SK-N-SH (cell line): Measurements from ENCODE around the gene TPD52L2. TPM values are rescaled to one million over a fixed set of nuclear protein-coding genes. Genes with fewer than 3 reads are reported as not detected.
"Not testable (repeated sequence)": the region's sequence is repeated elsewhere in the genome, so short reads cannot be mapped to it uniquely, and the experiment has no call there.

Experiments
- CTCF ChIA-PET: fragments of 300-600, 350-600 bp; formaldehyde crosslinking; extraction: SDS; loops from one replicate; lab custom pipeline; 2021; lab: Yijun Ruan, JAX
- POLR2A ChIA-PET: fragments of 350-600 bp; sonication (Branson Sonifier 250); formaldehyde crosslinking; extraction: SDS; loops from one replicate; lab custom pipeline; 2020; ENCODE audit warnings: antibody characterized with exemption, inconsistent platforms; lab: Yijun Ruan, JAX
- DNase-seq: peaks from one replicate; pipeline ENCODE4 v3.0.0; 2012
- H2AFZ ChIP-seq: fragments of 200-600 bp; sonication (generic); 2 replicates; pipeline ENCODE4 v1.8.1; 2016; ENCODE audit warnings: antibody characterized with exemption, mild to moderate bottlenecking, low read depth
- H3F3A ChIP-seq: fragments of 200-600 bp; sonication (generic); replicated peaks from 2 replicates; pipeline ENCODE3; 2016; ENCODE audit warnings: antibody characterized with exemption, mild to moderate bottlenecking; ENCODE audit not compliant: insufficient read depth
- H3K27ac ChIP-seq, 2 experiments: fragments of 200-500 bp in 1 of 2; fragments of 200-600 bp in 1 of 2; sonication (Bioruptor generic) in 1 of 2; sonication (generic), shearing (Covaris generic) in 1 of 2; 2 replicates each; pipeline versions ENCODE4 v1.5.1 to v1.6.1; 2014 to 2016; ENCODE audit warnings: low read depth in 2 of 2, inconsistent platforms in 1 of 2, low read length in 1 of 2, mild to moderate bottlenecking in 1 of 2, mixed read lengths in 1 of 2
- H3K27me3 ChIP-seq: fragments of 200-600 bp; sonication (generic), shearing (Covaris generic); 2 replicates; pipeline ENCODE4 v1.6.1; 2016; ENCODE audit warnings: mixed run types; ENCODE audit not compliant: insufficient read depth
- H3K36me3 ChIP-seq, 2 experiments: fragments of 200-500 bp in 1 of 2; fragments of 200-600 bp in 1 of 2; sonication (Bioruptor generic) in 1 of 2; sonication (generic) in 1 of 2; replicated peaks in 1 of 2; 2 replicates each; pipeline versions ENCODE3 to v1.5.1; 2014 to 2016; ENCODE audit warnings: low read length in 1 of 2, mild to moderate bottlenecking in 1 of 2; ENCODE audit not compliant: insufficient read depth in 2 of 2, control insufficient read depth in 1 of 2
- H3K4me1 ChIP-seq, 2 experiments: fragments of 200-500 bp in 1 of 2; fragments of 200-600 bp in 1 of 2; sonication (Bioruptor generic) in 1 of 2; sonication (generic), shearing (Covaris generic) in 1 of 2; 2 replicates each; pipeline versions ENCODE4 v1.5.1 to v1.6.1; 2014 to 2016; ENCODE audit warnings: low read depth in 1 of 2, low read length in 1 of 2, mixed run types in 1 of 2; ENCODE audit not compliant: insufficient read depth in 2 of 2, control insufficient read depth in 1 of 2
- H3K4me2 ChIP-seq: fragments of 200-600 bp; sonication (generic), shearing (Covaris generic); 2 replicates; pipeline ENCODE4 v1.6.1; 2017; ENCODE audit warnings: mixed run types
- H3K4me3 ChIP-seq, 2 experiments: fragments of 200-500 bp in 1 of 2; fragments of 200-600 bp in 1 of 2; sonication (Bioruptor generic) in 1 of 2; sonication (generic), shearing (Covaris generic) in 1 of 2; 2 replicates each; pipeline versions ENCODE4 v1.5.1 to v1.8.1; 2014 to 2016; ENCODE audit warnings: low read depth in 2 of 2, inconsistent platforms in 1 of 2, low read length in 1 of 2, mild to moderate bottlenecking in 1 of 2, mixed read lengths in 1 of 2, moderate library complexity in 1 of 2
- H3K79me2 ChIP-seq: fragments of 200-600 bp; sonication (generic); 2 replicates; pipeline ENCODE4 v1.8.1; 2017; ENCODE audit warnings: mild to moderate bottlenecking; ENCODE audit not compliant: insufficient read depth
- H3K9ac ChIP-seq: fragments of 200-600 bp; sonication (generic); 2 replicates; pipeline ENCODE4 v1.6.1; 2017; ENCODE audit warnings: mixed run types
- H3K9me2 ChIP-seq: fragments of 200-600 bp; sonication (generic); 2 replicates; pipeline ENCODE4 v1.6.1; 2017; ENCODE audit warnings: mixed run types
- H3K9me3 ChIP-seq: fragments of 200-600 bp; sonication (generic); 2 replicates; pipeline ENCODE4 v1.6.1; 2017; ENCODE audit warnings: mixed run types, mild to moderate bottlenecking, moderate library complexity
- H4K20me1 ChIP-seq: fragments of 200-600 bp; sonication (generic); 2 replicates; pipeline ENCODE4 v1.6.1; 2017; ENCODE audit warnings: mild to moderate bottlenecking, mixed run types; ENCODE audit not compliant: insufficient read depth
- ELF1 ChIP-seq: IDR thresholded peaks from 2 replicates; pipeline ENCODE4 v1.4.0; 2012
- EP300 ChIP-seq, 2 experiments: IDR thresholded peaks; 2 replicates each; pipeline versions ENCODE4 v1.4.0 to v1.6.1; 2012; ENCODE audit warnings: borderline replicate concordance in 1 of 2, low read depth in 1 of 2, low read length in 1 of 2
- FOSL2 ChIP-seq: IDR thresholded peaks from 2 replicates; pipeline ENCODE4 v1.4.0; 2012; ENCODE audit warnings: low read depth, mild to moderate bottlenecking, moderate library complexity, borderline replicate concordance
- NFIC ChIP-seq: IDR thresholded peaks from 2 replicates; pipeline ENCODE4 v1.4.0; 2012; ENCODE audit warnings: borderline replicate concordance
- RAD21 ChIP-seq: IDR thresholded peaks from 2 replicates; pipeline ENCODE4 v1.6.1; 2012; ENCODE audit warnings: mild to moderate bottlenecking, low read length
- SIN3A ChIP-seq: IDR thresholded peaks from 2 replicates; pipeline ENCODE4 v1.6.1; 2012; ENCODE audit warnings: low read depth, mild to moderate bottlenecking, low read length, moderate library complexity, borderline replicate concordance
- TCF12 ChIP-seq: IDR thresholded peaks from 2 replicates; pipeline ENCODE4 v1.4.0; 2012
- WGBS: methylation state at CpG from one replicate; pipeline ENCODE4 v1.1.6; 2017; ENCODE audit warnings: low lambda C conversion rate; 5-methylcytosine and 5-hydroxymethylcytosine counted together
- polyA plus RNA-seq, 3 experiments: library from polyadenylated mRNA; depleted of rRNA; stranded (reverse); fragments of >200 nt; gene quantifications; 2 replicates each; pipeline ENCODE4 v1.2.3, GENCODE V29; 2012
- TF ChIP-seq, protein P1 (sequence below): IDR thresholded peaks from 2 replicates; pipeline ENCODE4; 2012
- TF ChIP-seq, protein P2 (sequence below): fragments of 200-600 bp; sonication (generic); IDR thresholded peaks from 2 replicates; pipeline ENCODE4 v1.6.1; 2017; ENCODE audit warnings: antibody characterized with exemption, mild to moderate bottlenecking, moderate library complexity
- TF ChIP-seq, protein P3 (sequence below): IDR thresholded peaks from 2 replicates; pipeline ENCODE4 v1.6.1; 2012; ENCODE audit warnings: mild to moderate bottlenecking, low read depth, low read length, moderate library complexity
- TF ChIP-seq, protein P4 (sequence below): IDR thresholded peaks from 2 replicates; pipeline ENCODE4 v1.4.0; 2012; ENCODE audit warnings: low read depth, borderline replicate concordance

TPD52L2 gene
- polyA plus RNA-seq, 1 of the 3 experiments (the other 2 are of a cell fraction), result 137 TPM

DNA sequence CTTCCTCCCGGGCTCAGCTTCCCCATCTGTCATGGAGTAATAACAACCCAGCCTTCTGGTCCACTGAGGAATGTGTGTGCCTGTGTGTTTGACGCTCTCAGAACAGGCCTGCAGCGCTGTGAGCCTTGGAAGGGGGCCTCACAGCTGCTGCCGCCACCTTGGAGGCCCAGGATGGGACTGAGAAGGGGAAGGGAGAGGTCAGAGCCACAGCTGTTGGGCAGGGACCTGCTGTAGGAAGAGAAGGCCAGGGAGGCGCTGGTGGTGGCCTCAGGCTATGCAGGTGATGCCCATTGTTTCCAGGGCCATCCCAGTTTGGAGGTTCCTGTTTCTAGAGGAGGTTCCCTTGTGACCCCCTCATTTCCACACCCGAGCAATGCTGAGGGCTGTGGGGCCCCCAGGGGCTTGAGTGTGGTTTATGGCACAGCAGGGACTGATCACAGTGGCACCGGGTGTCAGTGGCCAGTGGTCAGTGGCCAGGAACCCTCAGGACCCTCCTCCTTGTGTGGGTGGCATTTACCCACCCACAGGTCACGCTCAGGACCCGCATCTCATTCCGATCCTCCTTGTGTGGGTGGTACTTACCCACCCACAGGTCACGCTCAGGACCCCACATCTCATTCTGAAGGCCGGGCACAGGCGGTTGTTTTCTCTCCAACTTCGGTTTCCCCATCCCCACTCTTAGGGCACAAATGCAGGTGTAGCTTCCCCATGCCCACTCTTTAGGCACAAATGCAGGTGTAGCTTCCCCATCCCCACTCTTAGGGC lies 14.0 kb downstream of the TPD52L2 start:
- Histone ChIP-seq H3K9me3 (no peaks in the 10 kb centered on the region), H3K9ac (no peak overlapping the region), H3K36me3 (peaks cover 24 to 65% of the 10 kb centered on the region in 2 experiments), H3K4me2 (no peak overlapping the region), H3K79me2 (peaks cover 67% of the 10 kb centered on the region; the same call in 1 of the 2 replicates), H3K4me1 (peaks cover 0 to 4% of the 10 kb centered on the region in 2 experiments; a peak in 1 of 4 replicates), H3K4me3 (no peak overlapping the region), H3K27ac (no peak overlapping the region), H3K27me3 (no peaks in the 10 kb centered on the region), H3F3A (no peaks in the 10 kb centered on the region), H4K20me1 (peaks cover 56% of the 10 kb centered on the region), H3K9me2 (no peaks in the 10 kb centered on the region), H2AFZ (no peak overlapping the region)
- TF ChIP-seq, protein P1, sequence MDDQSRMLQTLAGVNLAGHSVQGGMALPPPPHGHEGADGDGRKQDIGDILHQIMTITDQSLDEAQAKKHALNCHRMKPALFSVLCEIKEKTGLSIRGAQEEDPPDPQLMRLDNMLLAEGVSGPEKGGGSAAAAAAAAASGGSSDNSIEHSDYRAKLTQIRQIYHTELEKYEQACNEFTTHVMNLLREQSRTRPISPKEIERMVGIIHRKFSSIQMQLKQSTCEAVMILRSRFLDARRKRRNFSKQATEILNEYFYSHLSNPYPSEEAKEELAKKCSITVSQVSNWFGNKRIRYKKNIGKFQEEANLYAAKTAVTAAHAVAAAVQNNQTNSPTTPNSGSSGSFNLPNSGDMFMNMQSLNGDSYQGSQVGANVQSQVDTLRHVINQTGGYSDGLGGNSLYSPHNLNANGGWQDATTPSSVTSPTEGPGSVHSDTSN, result no peak
- TF ChIP-seq TCF12 (no peak), SIN3A (no peak), EP300 (IDR thresholded peaks at IDR 0.05; ENCODE audit: borderline replicate concordance in 1 of 2, low read depth in 1 of 2, low read length in 1 of 2) (no peak)
- 98% methylated on average over 4 of the region's 14 CpGs for WGBS
- POLR2A ChIA-PET, result no interaction called here
- DNase-seq, result no peak
- CTCF ChIA-PET, result interaction anchor here (1.4 kb wide), 1 partner anchor 104 kb away, joined by 6 read pairs; no protein-coding TSS in a partner anchor

DNA sequence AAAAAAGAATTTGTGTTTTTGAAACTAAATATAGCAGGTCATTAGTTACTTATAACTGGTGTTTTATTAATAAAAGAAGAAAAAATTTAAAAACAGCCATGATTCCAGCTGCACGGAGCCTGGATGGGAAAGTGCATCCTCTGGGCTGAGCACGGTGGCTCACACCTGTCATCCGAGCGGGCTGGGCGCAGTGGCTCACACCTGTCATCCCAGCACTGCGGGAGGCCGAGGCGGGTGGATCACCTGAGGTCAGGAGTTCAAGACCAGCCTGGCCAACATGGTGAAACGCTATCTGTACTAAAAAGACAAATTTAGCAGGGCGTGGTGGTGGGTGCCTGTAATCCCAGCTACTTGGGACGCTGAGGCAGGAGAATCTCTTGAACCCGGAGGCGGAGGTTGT lies 15.8 kb downstream of the TPD52L2 start:
- POLR2A ChIA-PET, H3F3A ChIP-seq, DNase-seq, H3K27ac ChIP-seq, H3K4me2 ChIP-seq, H2AFZ ChIP-seq, H3K9me3 ChIP-seq, H3K9me2 ChIP-seq, H3K4me3 ChIP-seq, H3K27me3 ChIP-seq, H3K9ac ChIP-seq: not testable (repeated sequence)
- peaks cover 11 to 70% of the 10 kb centered on the region in 2 experiments for H3K36me3 ChIP-seq
- H4K20me1 ChIP-seq, result peaks cover 60% of the 10 kb centered on the region
- H3K79me2 ChIP-seq, result peaks cover 68% of the 10 kb centered on the region; the same call in 1 of the 2 replicates
- CTCF ChIA-PET, result interaction anchor here (0.8 kb wide), 1 partner anchor 106 kb away, joined by 3 read pairs; no protein-coding TSS in a partner anchor
- 95% methylated on average over 9 of the region's 13 CpGs for WGBS
- peaks cover 0 to 11% of the 10 kb centered on the region in 2 experiments; a peak in 1 of 4 replicates for H3K4me1 ChIP-seq

DNA sequence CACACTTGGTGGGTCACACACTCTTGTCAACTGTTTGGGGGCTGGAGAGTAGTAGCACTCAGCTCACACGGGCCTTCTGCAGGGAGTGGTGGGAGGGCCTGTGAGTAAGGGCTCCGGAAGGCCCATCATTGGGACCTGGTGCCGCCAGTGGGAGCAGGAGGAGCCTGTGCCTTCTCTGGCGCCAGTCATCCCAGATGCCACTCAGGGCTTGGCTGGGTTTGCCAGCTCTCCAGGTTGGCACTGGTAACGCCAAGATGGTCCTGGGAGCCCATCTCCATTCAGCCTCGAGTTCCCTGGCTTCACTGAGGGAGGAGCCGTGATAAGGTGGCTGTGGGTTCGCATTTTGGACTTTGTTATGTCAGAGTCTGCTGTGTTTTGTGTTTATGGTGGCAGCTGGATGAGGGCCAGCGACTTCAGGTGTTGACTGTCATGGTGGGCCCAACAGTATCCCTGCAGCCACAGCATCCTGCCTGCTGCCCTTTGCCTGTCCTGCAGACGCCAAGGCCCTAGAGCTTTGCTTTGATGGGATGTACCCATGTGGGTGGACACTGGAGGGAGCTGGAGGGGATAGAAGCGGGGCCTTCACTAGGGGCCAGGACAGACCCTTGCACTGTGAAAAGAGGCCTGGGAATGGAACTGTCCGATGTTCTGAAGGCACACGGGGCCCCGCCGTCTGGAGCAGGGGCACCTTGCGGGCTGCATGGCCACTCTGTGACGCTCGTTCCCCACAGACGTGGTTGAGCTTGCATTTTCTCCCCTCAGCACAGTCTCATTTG lies 16.6 kb downstream of the TPD52L2 start:
- no peaks in the 10 kb centered on the region for H3K27me3 ChIP-seq
- no peaks in the 10 kb centered on the region for H3K9me3 ChIP-seq
- no peak for DNase-seq
- peaks cover 6 to 65% of the 10 kb centered on the region in 2 experiments for H3K36me3 ChIP-seq
- WGBS, result 88% methylated on average over 9 of the region's 19 CpGs
- peaks cover 64% of the 10 kb centered on the region; the same call in 1 of the 2 replicates for H3K79me2 ChIP-seq
- H3K27ac ChIP-seq, result no peak overlapping the region
- H3F3A ChIP-seq, result no peaks in the 10 kb centered on the region
- H3K9ac ChIP-seq, result no peak overlapping the region
- no peak overlapping the region for H2AFZ ChIP-seq
- H3K9me2 ChIP-seq, result no peaks in the 10 kb centered on the region
- H3K4me1 ChIP-seq, result peaks cover 0 to 11% of the 10 kb centered on the region in 2 experiments; a peak in 1 of 4 replicates
- no peak overlapping the region for H3K4me2 ChIP-seq
- H4K20me1 ChIP-seq, result peaks cover 59% of the 10 kb centered on the region
- H3K4me3 ChIP-seq, result no peak overlapping the region
- ChIA-PET POLR2A (no interaction called here), CTCF (interaction anchor here (0.8 to 1.0 kb wide), 3 partner anchors 92 to 107 kb away, joined by 3 to 4 read pairs (median 3); no protein-coding TSS in a partner anchor)
- TF ChIP-seq NFIC (no peak), ELF1 (no peak), RAD21 (no peak), FOSL2 (no peak)
- TF ChIP-seq, protein P2, sequence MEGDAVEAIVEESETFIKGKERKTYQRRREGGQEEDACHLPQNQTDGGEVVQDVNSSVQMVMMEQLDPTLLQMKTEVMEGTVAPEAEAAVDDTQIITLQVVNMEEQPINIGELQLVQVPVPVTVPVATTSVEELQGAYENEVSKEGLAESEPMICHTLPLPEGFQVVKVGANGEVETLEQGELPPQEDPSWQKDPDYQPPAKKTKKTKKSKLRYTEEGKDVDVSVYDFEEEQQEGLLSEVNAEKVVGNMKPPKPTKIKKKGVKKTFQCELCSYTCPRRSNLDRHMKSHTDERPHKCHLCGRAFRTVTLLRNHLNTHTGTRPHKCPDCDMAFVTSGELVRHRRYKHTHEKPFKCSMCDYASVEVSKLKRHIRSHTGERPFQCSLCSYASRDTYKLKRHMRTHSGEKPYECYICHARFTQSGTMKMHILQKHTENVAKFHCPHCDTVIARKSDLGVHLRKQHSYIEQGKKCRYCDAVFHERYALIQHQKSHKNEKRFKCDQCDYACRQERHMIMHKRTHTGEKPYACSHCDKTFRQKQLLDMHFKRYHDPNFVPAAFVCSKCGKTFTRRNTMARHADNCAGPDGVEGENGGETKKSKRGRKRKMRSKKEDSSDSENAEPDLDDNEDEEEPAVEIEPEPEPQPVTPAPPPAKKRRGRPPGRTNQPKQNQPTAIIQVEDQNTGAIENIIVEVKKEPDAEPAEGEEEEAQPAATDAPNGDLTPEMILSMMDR, result no peak
- TF ChIP-seq, protein P3, sequence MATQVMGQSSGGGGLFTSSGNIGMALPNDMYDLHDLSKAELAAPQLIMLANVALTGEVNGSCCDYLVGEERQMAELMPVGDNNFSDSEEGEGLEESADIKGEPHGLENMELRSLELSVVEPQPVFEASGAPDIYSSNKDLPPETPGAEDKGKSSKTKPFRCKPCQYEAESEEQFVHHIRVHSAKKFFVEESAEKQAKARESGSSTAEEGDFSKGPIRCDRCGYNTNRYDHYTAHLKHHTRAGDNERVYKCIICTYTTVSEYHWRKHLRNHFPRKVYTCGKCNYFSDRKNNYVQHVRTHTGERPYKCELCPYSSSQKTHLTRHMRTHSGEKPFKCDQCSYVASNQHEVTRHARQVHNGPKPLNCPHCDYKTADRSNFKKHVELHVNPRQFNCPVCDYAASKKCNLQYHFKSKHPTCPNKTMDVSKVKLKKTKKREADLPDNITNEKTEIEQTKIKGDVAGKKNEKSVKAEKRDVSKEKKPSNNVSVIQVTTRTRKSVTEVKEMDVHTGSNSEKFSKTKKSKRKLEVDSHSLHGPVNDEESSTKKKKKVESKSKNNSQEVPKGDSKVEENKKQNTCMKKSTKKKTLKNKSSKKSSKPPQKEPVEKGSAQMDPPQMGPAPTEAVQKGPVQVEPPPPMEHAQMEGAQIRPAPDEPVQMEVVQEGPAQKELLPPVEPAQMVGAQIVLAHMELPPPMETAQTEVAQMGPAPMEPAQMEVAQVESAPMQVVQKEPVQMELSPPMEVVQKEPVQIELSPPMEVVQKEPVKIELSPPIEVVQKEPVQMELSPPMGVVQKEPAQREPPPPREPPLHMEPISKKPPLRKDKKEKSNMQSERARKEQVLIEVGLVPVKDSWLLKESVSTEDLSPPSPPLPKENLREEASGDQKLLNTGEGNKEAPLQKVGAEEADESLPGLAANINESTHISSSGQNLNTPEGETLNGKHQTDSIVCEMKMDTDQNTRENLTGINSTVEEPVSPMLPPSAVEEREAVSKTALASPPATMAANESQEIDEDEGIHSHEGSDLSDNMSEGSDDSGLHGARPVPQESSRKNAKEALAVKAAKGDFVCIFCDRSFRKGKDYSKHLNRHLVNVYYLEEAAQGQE, result peak; percentile 66; the same call in 1 of the 2 replicates
- TF ChIP-seq, protein P4, sequence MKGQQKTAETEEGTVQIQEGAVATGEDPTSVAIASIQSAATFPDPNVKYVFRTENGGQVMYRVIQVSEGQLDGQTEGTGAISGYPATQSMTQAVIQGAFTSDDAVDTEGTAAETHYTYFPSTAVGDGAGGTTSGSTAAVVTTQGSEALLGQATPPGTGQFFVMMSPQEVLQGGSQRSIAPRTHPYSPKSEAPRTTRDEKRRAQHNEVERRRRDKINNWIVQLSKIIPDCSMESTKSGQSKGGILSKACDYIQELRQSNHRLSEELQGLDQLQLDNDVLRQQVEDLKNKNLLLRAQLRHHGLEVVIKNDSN, result no peak
